Neural cell (in vitro differentiated cells): ENCODE measurements around the gene COL6A2. TPM values are rescaled to one million over a fixed set of nuclear protein-coding genes. Genes with fewer than 3 reads are reported as not detected.
"Not testable (repeated sequence)": the region's sequence is repeated elsewhere in the genome, so short reads cannot be mapped to it uniquely, and the experiment has no call there.

Experiments used
- H2AFZ ChIP-seq: fragments of 200-600, 300-800 bp; sonication (generic), shearing (Covaris generic); 2 replicates; pipeline ENCODE4 v1.6.0; 2014; ENCODE audit warnings: low read depth, mild to moderate bottlenecking, antibody characterized with exemption, low read length, moderate library complexity
- H3F3A ChIP-seq: fragments of 200-600 bp; shearing (Covaris generic); 2 replicates; pipeline ENCODE4 v1.6.1; 2016; ENCODE audit warnings: mild to moderate bottlenecking, moderate library complexity, mixed read lengths, antibody characterized with exemption, low read length; ENCODE audit not compliant: insufficient read depth, poor library complexity, severe bottlenecking
- H3K27ac ChIP-seq: fragments of 200-600, 300-800 bp; sonication (generic), shearing (Covaris generic); 2 replicates; pipeline ENCODE4 v1.5.1; 2014; ENCODE audit warnings: mild to moderate bottlenecking, low read length, moderate library complexity
- H3K27me3 ChIP-seq: fragments of 300-800, 200-600 bp; sonication (generic), shearing (Covaris generic); 2 replicates; pipeline ENCODE4 v1.6.0; 2014; ENCODE audit warnings: mild to moderate bottlenecking, low read depth, low read length, moderate library complexity; ENCODE audit not compliant: insufficient read depth
- H3K36me3 ChIP-seq: fragments of 300-800, 200-600 bp; sonication (generic), shearing (Covaris generic); 2 replicates; pipeline ENCODE4 v1.5.1; 2014; ENCODE audit warnings: mild to moderate bottlenecking, antibody characterized with exemption, low read length, moderate library complexity; ENCODE audit not compliant: insufficient read depth
- H3K4me2 ChIP-seq: fragments of 300-800, 200-600 bp; sonication (generic), shearing (Covaris generic); 2 replicates; pipeline ENCODE4 v1.6.0; 2014; ENCODE audit warnings: mild to moderate bottlenecking, low read length
- H3K4me3 ChIP-seq: fragments of 300-800, 200-600 bp; sonication (generic), shearing (Covaris generic); 2 replicates; pipeline ENCODE4 v1.5.1; 2014; ENCODE audit warnings: mild to moderate bottlenecking, low read length, moderate library complexity
- H3K79me2 ChIP-seq: fragments of 200-600 bp; shearing (Covaris generic); replicated peaks from 2 replicates; pipeline ENCODE4 v1.6.0; 2014; ENCODE audit warnings: mild to moderate bottlenecking, low read length, moderate library complexity; ENCODE audit not compliant: insufficient read depth
- H3K9ac ChIP-seq: fragments of 300-800, 200-600 bp; sonication (generic), shearing (Covaris generic); 2 replicates; pipeline ENCODE4 v1.6.1; 2016; ENCODE audit warnings: mild to moderate bottlenecking, low read length, mixed read lengths
- H3K9me2 ChIP-seq: fragments of 200-600 bp; shearing (Covaris generic); 2 replicates; pipeline ENCODE4 v1.6.1; 2016; ENCODE audit warnings: mild to moderate bottlenecking, low read length, mixed read lengths; ENCODE audit not compliant: insufficient read depth
- H3K9me3 ChIP-seq: fragments of 200-600, 300-800 bp; sonication (generic), shearing (Covaris generic); 2 replicates; pipeline ENCODE4 v1.6.1; 2016; ENCODE audit warnings: mild to moderate bottlenecking, mixed run types, low read length, moderate library complexity, mixed read lengths
- H4K20me1 ChIP-seq: fragments of 200-600 bp; shearing (Covaris generic); 2 replicates; pipeline ENCODE4 v1.6.1; 2016; ENCODE audit warnings: mild to moderate bottlenecking, mixed run types; ENCODE audit not compliant: insufficient read depth
- EP300 ChIP-seq: fragments of 450-650 bp; conservative IDR thresholded peaks from 2 replicates; pipeline ENCODE4 v1.6.1; 2014; ENCODE audit warnings: antibody characterized with exemption, mild to moderate bottlenecking, moderate library complexity; ENCODE audit not compliant: poor library complexity, severe bottlenecking
- EZH2 ChIP-seq: fragments of 200-600, 300-800 bp; shearing (Covaris generic), sonication (generic); IDR thresholded peaks from 2 replicates; pipeline ENCODE4 v1.6.1; 2014; ENCODE audit warnings: antibody characterized with exemption, low read length, borderline replicate concordance, mild to moderate bottlenecking; ENCODE audit not compliant: insufficient read depth, poor library complexity, severe bottlenecking
- MXI1 ChIP-seq: fragments of 450-650 bp; conservative IDR thresholded peaks from 2 replicates; pipeline ENCODE4 v1.6.1; 2014; ENCODE audit warnings: antibody characterized with exemption, mild to moderate bottlenecking; ENCODE audit not compliant: poor library complexity, severe bottlenecking
- POLR2AphosphoS5 ChIP-seq: IDR thresholded peaks from 2 replicates; pipeline ENCODE4 v1.6.1; 2012
- RAD21 ChIP-seq: fragments of 450-650 bp; conservative IDR thresholded peaks from 2 replicates; pipeline ENCODE4 v1.6.1; 2014; ENCODE audit warnings: antibody characterized with exemption, mild to moderate bottlenecking, moderate library complexity
- REST ChIP-seq: IDR thresholded peaks from 2 replicates; pipeline ENCODE4 v1.6.1; 2012; ENCODE audit warnings: borderline replicate concordance
- SMC3 ChIP-seq: fragments of 450-650 bp; conservative IDR thresholded peaks from 2 replicates; pipeline ENCODE4 v1.6.1; 2014; ENCODE audit warnings: antibody characterized with exemption, mild to moderate bottlenecking, moderate library complexity; ENCODE audit not compliant: poor library complexity
- TAF1 ChIP-seq: IDR thresholded peaks from 2 replicates; pipeline ENCODE4 v1.6.1; 2012; ENCODE audit warnings: low read depth
- polyA plus RNA-seq: library from polyadenylated mRNA; depleted of rRNA; stranded (reverse); fragments of >200 nt; gene quantifications from 2 replicates; pipeline ENCODE4 v1.2.3, GENCODE V29; 2014
- TF ChIP-seq, protein P1 (sequence below): fragments of 450-650 bp; IDR thresholded peaks from 2 replicates; pipeline ENCODE4 v1.5.1; 2014; ENCODE audit warnings: antibody characterized with exemption, mild to moderate bottlenecking, moderate library complexity; ENCODE audit not compliant: poor library complexity, severe bottlenecking

COL6A2 gene
- polyA plus RNA-seq, 1 donor from 2014 or later = not detected

- peaks cover 4% of the 10 kb centered on the region for H3K9me3 ChIP-seq
- peaks cover 3% of the 10 kb centered on the region for H3K36me3 ChIP-seq
- H3F3A ChIP-seq = no peaks in the 10 kb centered on the region
- TF ChIP-seq SMC3 (no peak), EZH2 (no peak), RAD21 (no peak), REST (no peak), MXI1 (no peak), EP300 (no peak), POLR2AphosphoS5 (no peak), TAF1 (no peak)
- TF ChIP-seq, protein P1, sequence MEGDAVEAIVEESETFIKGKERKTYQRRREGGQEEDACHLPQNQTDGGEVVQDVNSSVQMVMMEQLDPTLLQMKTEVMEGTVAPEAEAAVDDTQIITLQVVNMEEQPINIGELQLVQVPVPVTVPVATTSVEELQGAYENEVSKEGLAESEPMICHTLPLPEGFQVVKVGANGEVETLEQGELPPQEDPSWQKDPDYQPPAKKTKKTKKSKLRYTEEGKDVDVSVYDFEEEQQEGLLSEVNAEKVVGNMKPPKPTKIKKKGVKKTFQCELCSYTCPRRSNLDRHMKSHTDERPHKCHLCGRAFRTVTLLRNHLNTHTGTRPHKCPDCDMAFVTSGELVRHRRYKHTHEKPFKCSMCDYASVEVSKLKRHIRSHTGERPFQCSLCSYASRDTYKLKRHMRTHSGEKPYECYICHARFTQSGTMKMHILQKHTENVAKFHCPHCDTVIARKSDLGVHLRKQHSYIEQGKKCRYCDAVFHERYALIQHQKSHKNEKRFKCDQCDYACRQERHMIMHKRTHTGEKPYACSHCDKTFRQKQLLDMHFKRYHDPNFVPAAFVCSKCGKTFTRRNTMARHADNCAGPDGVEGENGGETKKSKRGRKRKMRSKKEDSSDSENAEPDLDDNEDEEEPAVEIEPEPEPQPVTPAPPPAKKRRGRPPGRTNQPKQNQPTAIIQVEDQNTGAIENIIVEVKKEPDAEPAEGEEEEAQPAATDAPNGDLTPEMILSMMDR = no peak
- H4K20me1 ChIP-seq = no peaks in the 10 kb centered on the region
- H2AFZ ChIP-seq = no peak overlapping the region
- H3K27ac ChIP-seq = no peak overlapping the region
- no peaks in the 10 kb centered on the region for H3K27me3 ChIP-seq
- no peak overlapping the region for H3K9ac ChIP-seq
- H3K79me2 ChIP-seq = no peaks in the 10 kb centered on the region
- no peak overlapping the region for H3K4me3 ChIP-seq
- H3K9me2 ChIP-seq = no peaks in the 10 kb centered on the region
- no peak overlapping the region for H3K4me2 ChIP-seq
These were observed 70.3 kb downstream of the COL6A2 start for GRCh38 chr21:46168238-46168637.

DNA sequence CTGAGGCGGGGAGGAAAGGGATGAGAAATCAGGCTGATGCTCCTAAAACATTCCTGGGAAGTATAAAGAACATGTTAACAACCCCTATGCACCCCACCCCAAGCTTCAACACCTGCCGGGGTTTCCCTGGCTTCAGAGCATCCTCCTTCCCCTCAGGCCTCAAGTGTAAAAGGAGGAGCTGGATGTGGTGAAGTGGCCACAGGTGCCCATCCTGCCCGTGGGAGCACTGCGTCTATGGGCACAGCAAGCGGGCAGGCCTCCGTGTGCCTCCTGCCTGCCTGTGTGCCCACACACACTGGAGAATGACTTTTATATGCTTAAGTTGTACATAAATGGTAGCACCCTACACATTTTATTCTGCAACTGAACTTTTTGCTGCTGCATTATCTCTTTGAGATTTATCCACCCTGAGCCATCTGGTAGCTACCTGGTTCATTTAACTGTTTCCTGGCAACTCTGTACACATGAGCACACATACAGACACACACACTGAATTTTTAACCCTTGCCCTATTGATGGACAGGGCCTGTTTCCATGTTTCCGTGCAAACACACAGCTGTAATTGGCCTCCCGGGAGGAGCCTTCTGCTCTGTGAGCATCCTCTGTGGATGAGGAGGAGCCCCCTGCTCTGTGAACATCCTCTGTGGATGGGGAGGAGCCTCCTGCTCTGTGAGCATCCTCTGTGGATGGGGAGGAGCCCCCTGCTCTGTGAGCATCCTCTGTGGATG, 70.9 kb downstream of the COL6A2 start:
- H3K9ac ChIP-seq = no peak overlapping the region
- peaks cover 4% of the 10 kb centered on the region for H3K9me3 ChIP-seq
- no peak overlapping the region for H3K27ac ChIP-seq
- H3K9me2 ChIP-seq = no peaks in the 10 kb centered on the region
- peaks cover 3% of the 10 kb centered on the region for H3K36me3 ChIP-seq
- no peaks in the 10 kb centered on the region for H3K79me2 ChIP-seq
- no peak overlapping the region for H3K4me3 ChIP-seq
- H4K20me1 ChIP-seq = no peaks in the 10 kb centered on the region
- H2AFZ ChIP-seq = no peak overlapping the region
- no peak overlapping the region for H3K4me2 ChIP-seq
- peak; percentile 17 for TF ChIP-seq POLR2AphosphoS5
- TF ChIP-seq MXI1 = no peak
- no peak for TF ChIP-seq RAD21
- H3K27me3 ChIP-seq = no peaks in the 10 kb centered on the region
- no peaks in the 10 kb centered on the region for H3F3A ChIP-seq

- not testable (repeated sequence) for H3K9me2 ChIP-seq, H3K4me2 ChIP-seq, H4K20me1 ChIP-seq, H3K4me3 ChIP-seq, H3F3A ChIP-seq, H3K27me3 ChIP-seq, H2AFZ ChIP-seq, H3K79me2 ChIP-seq, H3K9me3 ChIP-seq, H3K36me3 ChIP-seq, H3K9ac ChIP-seq, H3K27ac ChIP-seq
These were observed 72.7 kb downstream of the COL6A2 start for GRCh38 chr21:46170436-46171193.
